Adipose tissue (tissue), 3 donors: ENCODE measurements around the gene BIN2. TPM values are rescaled to one million over a fixed set of nuclear protein-coding genes. Genes with fewer than 3 reads are reported as not detected.

Experiments used
- H3K27ac ChIP-seq: one replicate; pipeline ENCODE4 v1.5.1; 2013; ENCODE audit warnings: low read depth, low read length
- WGBS, 3 donors: extraction: QIAGEN DNeasy Blood & Tissue Kit; methylation state at CpG; one replicate each; pipeline ENCODE4 v1.1.7; 2013; 5-methylcytosine and 5-hydroxymethylcytosine counted together
- polyA plus RNA-seq, 3 donors: library from polyadenylated mRNA; stranded (reverse); fragments of 200-250 nt; gene quantifications; one replicate each; pipeline ENCODE4 v1.2.3, GENCODE V29; 2013
- donor health status: healthy with polysubstance abuse.
- donor health status: Bipolar disorder and iron deficiency.
- donor health status: healthy.

The BIN2 gene
- polyA plus RNA-seq, 3 donors, result 1.5 to 8.8 (median 8.4) TPM

DNA sequence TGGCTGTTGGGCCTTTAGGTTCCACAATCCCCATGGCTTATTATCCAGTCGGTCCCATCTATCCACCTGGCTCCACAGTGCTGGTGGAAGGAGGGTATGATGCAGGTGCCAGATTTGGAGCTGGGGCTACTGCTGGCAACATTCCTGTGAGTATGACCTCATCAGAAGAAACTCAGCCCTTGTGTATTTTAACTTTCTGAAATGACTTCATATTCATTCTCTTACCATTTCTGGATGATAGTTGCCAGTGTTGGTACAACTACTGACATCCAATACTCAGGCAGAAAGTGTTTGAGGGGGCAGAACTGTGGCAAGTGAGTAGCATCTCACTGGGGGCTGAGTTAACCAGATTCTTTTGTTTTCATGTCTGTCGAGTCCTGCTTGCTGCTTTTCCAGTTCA, 83.0 kb downstream of the BIN2 start:
- 59 to 74% (median 71%) methylated on average over 2 of the region's 2 CpGs for WGBS, 3 donors
- H3K27ac ChIP-seq, result no peak overlapping the region

DNA sequence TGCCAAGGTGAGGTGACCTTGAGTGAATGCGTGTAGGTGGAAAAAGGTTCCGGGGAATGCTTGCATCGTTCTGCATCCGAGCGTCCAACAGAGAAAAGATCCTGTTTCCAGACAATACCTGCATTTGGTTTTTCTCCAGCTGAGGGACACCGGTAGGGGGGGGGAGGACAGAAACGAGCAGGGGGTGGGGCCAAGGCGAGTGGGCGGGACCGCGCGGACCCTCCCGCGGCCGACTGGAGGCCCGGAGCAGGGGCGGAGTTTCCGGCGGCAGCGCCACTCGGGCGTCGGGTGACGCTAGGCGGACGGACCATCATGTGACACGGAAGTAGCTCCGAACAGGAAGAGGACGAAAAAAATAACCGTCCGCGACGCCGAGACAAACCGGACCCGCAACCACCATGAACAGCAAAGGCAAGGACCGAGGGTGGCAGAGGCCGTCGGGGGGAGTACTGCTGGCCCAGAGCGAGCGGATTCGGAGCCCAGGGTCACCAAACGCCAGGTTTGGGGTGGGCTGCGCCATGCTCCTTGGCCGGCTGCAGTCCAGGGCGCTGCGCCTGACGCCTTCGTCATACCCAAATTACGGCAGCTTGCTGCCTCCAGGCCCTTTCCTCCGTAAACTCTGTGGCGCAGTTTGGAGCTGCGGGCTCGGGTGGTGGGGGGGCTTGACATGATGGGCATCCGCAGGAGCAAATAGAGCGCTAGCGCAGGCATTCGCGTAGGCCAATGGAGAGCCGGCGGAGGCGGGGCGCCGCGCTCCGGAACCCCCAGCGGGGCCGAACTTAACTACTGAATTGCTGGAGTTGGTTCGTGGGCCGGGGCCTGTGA, 85.3 kb downstream of the BIN2 start, which contains the start of gene DAZAP2:
TSS of gene DAZAP2 (plus strand) at position 317 of the 825 bp plus-strand sequence. CDS start at position 399, 82 bp downstream.
- peak within 1 kb of the TSS; percentile 100 for H3K27ac ChIP-seq
- WGBS, 3 donors, result 0 to 1% (median 0%) methylated on average over 60 to 70 of the region's 70 CpGs

DNA sequence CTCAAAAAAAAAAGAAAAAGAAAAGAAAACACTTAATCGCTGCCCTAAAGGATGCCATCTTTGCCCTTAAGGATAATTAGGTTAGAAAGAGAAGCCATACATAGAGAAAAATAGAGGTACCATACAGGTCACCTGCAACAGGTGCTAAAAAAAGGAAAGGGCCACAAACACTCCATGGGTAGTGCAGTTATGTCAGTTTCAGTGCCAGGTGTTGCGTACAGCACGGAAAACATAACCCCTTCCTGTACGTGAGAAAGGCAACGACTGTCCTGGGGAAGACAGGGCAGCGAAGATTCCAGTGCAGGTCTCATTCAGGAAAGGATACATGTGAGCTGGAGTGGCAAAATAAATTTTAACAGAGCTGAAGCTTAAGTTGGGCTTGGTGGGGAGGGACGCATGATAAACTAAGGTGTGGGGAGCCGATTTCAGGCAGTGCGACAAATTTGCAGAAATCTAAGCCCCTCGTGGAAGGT, 85.9 kb downstream of the BIN2 start:
- WGBS, 3 donors, result 7 to 10% (median 9%) methylated on average over 10 of the region's 10 CpGs
- H3K27ac ChIP-seq, result no peak overlapping the region

DNA sequence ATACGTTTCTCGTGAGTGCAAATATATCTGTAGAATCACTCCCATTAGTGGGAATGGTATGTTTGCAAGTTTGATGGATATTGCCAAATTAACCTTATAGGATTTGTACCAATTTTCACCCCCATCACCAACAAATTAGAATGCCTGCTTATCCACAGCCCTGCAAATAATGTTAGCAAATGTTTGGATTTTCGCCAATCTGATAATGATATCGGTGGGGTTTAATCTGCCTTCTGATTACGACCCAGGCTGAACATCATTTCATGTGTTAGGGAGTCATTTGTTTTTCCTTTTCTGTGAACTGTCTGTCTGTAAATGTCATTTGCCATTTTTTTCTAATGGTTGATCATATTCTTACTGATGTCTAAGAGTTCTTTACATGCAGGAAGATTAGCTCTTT, 89.4 kb downstream of the BIN2 start:
- 38 to 60% (median 49%) methylated on average over 5 of the region's 5 CpGs for WGBS, 3 donors
- H3K27ac ChIP-seq, result no peak overlapping the region

DNA sequence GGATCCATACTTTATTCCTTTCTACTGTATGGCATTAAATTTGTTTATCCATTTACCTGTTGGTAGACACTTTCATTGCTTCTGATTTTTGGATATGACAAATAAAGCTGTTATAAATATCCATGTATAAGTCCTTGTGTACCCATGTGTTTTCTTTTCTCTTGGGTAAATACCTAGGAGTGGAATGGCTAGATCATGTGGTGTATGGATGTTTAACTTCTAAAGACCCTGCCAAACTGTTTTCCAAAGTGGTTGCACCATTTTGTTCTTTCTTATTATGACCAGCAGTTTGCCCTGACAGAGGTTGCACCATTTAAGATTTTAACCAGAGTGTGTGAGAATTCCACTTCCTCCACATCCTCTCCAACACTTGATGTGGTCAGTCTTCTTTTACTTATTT, 91.3 kb downstream of the BIN2 start:
- no peak overlapping the region for H3K27ac ChIP-seq

Other genes with a start within 250 kb of the BIN2 start
- 10 to 100 TPM in 2 of 3 donors, 1 to 10 TPM in 1; 5.3 to 13.4 (median 13.4) TPM for gene CSRNP2, start 240.6 kb downstream of the BIN2 start, polyA plus RNA-seq
- 10 to 100 TPM in 2 of 3 donors, 1 to 10 TPM in 1; 7.2 to 11.5 (median 11.4) TPM for gene TFCP2, start 151.0 kb downstream of the BIN2 start, polyA plus RNA-seq
- gene POU6F1, start 106.1 kb downstream of the BIN2 start, polyA plus RNA-seq, result 1 to 10 TPM; 3.1 to 7.9 (median 6.9) TPM
- gene DAZAP2, start 85.3 kb downstream of the BIN2 start, polyA plus RNA-seq, result 100 to 1,000 TPM; 145 to 329 (median 266) TPM
- gene SMAGP, start 53.8 kb downstream of the BIN2 start, polyA plus RNA-seq, result 10 to 100 TPM in 1 of 3 donors, 1 to 10 TPM in 2; 5.7 to 12.9 (median 9.4) TPM
- gene CELA1, start 22.5 kb upstream of the BIN2 start, polyA plus RNA-seq, result not detected
- 1 to 10 TPM; 1.7 to 4.5 (median 3.0) TPM for gene GALNT6, start 67.2 kb upstream of the BIN2 start, polyA plus RNA-seq
- 1 to 10 TPM in 1 of 3 donors, under 1 TPM in 2; 0.11 to 1.0 (median 0.31) TPM for gene SLC4A8, start 100.7 kb upstream of the BIN2 start, polyA plus RNA-seq